HL-60 (cell line): ENCODE data around the gene IL13.

Experiments
- DNase-seq, 2 experiments: peaks; one replicate each; pipeline ENCODE4 v3.0.0-alpha.2; 2010 to 2020; ENCODE audit warnings: low read depth in 1 of 2, low spot score in 1 of 2
- H3K27ac ChIP-seq: fragments of 250-450 bp; sonication (Bioruptor Pico); replicated peaks from 2 replicates; pipeline ENCODE4 v1.5.1; 2020; ENCODE audit warnings: mild to moderate bottlenecking, moderate library complexity
- H3K27me3 ChIP-seq: fragments of 250-450 bp; sonication (Bioruptor Pico); 2 replicates; pipeline ENCODE4 v1.5.1; 2021; ENCODE audit warnings: mild to moderate bottlenecking, moderate library complexity; ENCODE audit not compliant: insufficient read depth, poor library complexity, severe bottlenecking
- H3K4me3 ChIP-seq: replicated peaks from 2 replicates; pipeline ENCODE4 v1.5.1; 2011; ENCODE audit warnings: mild to moderate bottlenecking, control low read depth, low read length; ENCODE audit not compliant: insufficient read depth
- CTCF ChIP-seq: IDR thresholded peaks from one replicate; pipeline ENCODE4 v1.5.1; 2011; ENCODE audit warnings: low read length, control low read depth, inconsistent platforms; ENCODE audit not compliant: insufficient read depth
- GABPA ChIP-seq: IDR thresholded peaks from 2 replicates; pipeline ENCODE4 v1.6.1; 2012; ENCODE audit warnings: low read depth
- POLR2AphosphoS5 ChIP-seq: IDR thresholded peaks from 2 replicates; pipeline ENCODE4 v1.6.1; 2012; ENCODE audit warnings: low read depth
- REST ChIP-seq: IDR thresholded peaks from 2 replicates; pipeline ENCODE4 v1.6.1; 2012; ENCODE audit warnings: low read depth; ENCODE audit not compliant: insufficient replicate concordance
- SPI1 ChIP-seq: IDR thresholded peaks from 2 replicates; pipeline ENCODE4 v1.6.1; 2012; ENCODE audit warnings: low read depth, mild to moderate bottlenecking, borderline replicate concordance

IL13 gene

GRCh38 chr5:132651838-132652469, 6.0 kb upstream of the IL13 start:
- no peak for DNase-seq
- Histone ChIP-seq H3K27ac (no peak overlapping the region), H3K4me3 (no peak overlapping the region), H3K27me3 (no peaks in the 10 kb centered on the region)
- TF ChIP-seq CTCF (no peak), POLR2AphosphoS5 (no peak), SPI1 (no peak), REST (no peak), GABPA (no peak)

GRCh38 chr5:132653716-132654115, 4.3 kb upstream of the IL13 start:
- Histone ChIP-seq H3K27ac (no peak overlapping the region), H3K27me3 (no peaks in the 10 kb centered on the region), H3K4me3 (no peak overlapping the region)
- no peak for DNase-seq
- no peak for TF ChIP-seq REST
- TF ChIP-seq SPI1 = no peak
- no peak for TF ChIP-seq CTCF
- TF ChIP-seq POLR2AphosphoS5 = no peak

GRCh38 chr5:132655821-132656773, 1.9 kb upstream of the IL13 start:
- H3K27ac ChIP-seq = no peak overlapping the region
- no peak for DNase-seq
- no peaks in the 10 kb centered on the region for H3K27me3 ChIP-seq
- no peak for TF ChIP-seq POLR2AphosphoS5
- TF ChIP-seq GABPA = no peak
- TF ChIP-seq SPI1 = no peak
- no peak for TF ChIP-seq CTCF
- TF ChIP-seq REST = no peak
- H3K4me3 ChIP-seq = peak overlapping the region; percentile 13
